Astrocyte of the cerebellum (primary cell): ENCODE measurements around the gene ALOX12B.

ENCODE experiments used
- DNase-seq: peaks from one replicate; pipeline ENCODE4 v3.0.0-alpha.2; 2011; ENCODE audit warnings: low read depth
- H3K4me3 ChIP-seq: 2 replicates; pipeline ENCODE4 v1.5.1; 2011; ENCODE audit warnings: mild to moderate bottlenecking, low read depth, low read length, moderate library complexity
- CTCF ChIP-seq: IDR thresholded peaks from 2 replicates; pipeline ENCODE4 v1.5.1; 2012; ENCODE audit warnings: low read length, low read depth, moderate library complexity, mild to moderate bottlenecking; ENCODE audit errors: missing control alignments
- in situ Hi-C: cut with HindIII; loops from 2 replicates; pipeline ENCODE4 v1.10.0; 2017; ENCODE audit warnings: low sequenced_read_pairs

The ALOX12B gene

GRCh38 chr17:8122422-8122923 lies 35.0 kb upstream of the ALOX12B start:
- in situ Hi-C loops, result loop anchor here (25.0 kb wide), 1 partner anchor 190 kb away; the partner anchor contains the start of gene ARHGEF15
- no peak for DNase-seq
- no peak for TF ChIP-seq CTCF
- peak overlapping the region; percentile 54 for H3K4me3 ChIP-seq

- H3K4me3 ChIP-seq, result peak overlapping the region; percentile 54
- DNase-seq, result no peak
- peak; percentile 42 for TF ChIP-seq CTCF
- in situ Hi-C loops, result loop anchor here (25.0 kb wide), 1 partner anchor 190 kb away; the partner anchor contains the start of gene ARHGEF15
Observed at GRCh38 chr17:8121681-8122421, 34.3 kb upstream of the ALOX12B start.

GRCh38 chr17:8121407-8121680 lies 33.8 kb upstream of the ALOX12B start:
- no peak for DNase-seq
- in situ Hi-C loops, result loop anchor here (25.0 kb wide), 1 partner anchor 191 kb away; the partner anchor contains the start of gene ARHGEF15
- TF ChIP-seq CTCF, result no peak
- peak overlapping the region; percentile 54 for H3K4me3 ChIP-seq

- H3K4me3 ChIP-seq, result peak overlapping the region; percentile 54
- in situ Hi-C loops, result loop anchor here (25.0 kb wide), 1 partner anchor 192 kb away; the partner anchor contains the start of gene ARHGEF15
- peak; percentile 49 for TF ChIP-seq CTCF
- no peak for DNase-seq
Observed at GRCh38 chr17:8120520-8121406, 33.2 kb upstream of the ALOX12B start.

DNA sequence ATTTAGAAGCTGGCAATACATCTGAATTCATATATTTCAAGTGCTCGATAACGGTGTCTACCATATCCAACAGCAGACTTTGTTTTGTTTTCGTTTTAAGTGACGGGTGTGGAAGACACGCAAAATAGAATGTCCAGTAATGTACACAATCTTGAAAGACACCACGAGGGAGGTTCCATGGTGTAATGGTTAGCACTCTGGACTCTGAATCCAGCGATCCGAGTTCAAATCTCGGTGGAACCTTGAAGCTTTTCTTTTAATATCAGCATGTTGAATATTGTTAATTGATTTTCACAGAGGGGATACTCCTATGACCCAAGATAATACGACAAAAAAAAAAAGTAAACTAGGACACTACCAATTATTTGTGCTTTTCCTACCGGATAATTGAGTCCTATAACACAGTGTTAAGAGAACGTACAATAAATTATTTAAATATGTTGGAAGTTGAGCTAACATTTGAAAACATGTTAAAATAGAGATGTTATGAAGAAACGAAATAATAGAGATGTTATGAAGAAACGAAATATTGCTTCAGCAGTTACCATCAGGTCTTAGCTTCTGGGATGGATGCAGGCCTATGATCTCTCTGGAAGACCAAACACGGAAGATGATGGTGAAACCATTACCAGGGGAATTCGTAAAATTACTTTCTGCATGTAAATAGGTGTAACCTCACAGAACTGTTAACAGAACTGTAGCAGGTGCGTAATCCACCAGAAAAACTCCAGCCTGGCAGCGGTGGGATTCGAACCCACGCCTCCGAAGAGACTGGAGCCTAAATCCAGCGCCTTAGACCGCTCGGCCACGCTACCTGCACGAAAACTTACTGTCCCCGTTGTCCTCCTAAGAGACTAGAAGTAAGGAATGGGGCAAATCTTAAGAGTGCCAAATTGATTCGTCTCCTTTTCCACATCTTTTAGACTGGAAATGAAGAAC lies 32.3 kb upstream of the ALOX12B start:
- no peak for TF ChIP-seq CTCF
- in situ Hi-C loops, result loop anchor here (10.0 to 25.0 kb wide), 2 partner anchors 65 to 192 kb away; partner anchors contain the start of gene ARHGEF15
- DNase-seq, result peak; percentile 80
- peak overlapping the region; percentile 58 for H3K4me3 ChIP-seq
